ENCODE data around the gene COL23A1.

The COL23A1 gene

DNA sequence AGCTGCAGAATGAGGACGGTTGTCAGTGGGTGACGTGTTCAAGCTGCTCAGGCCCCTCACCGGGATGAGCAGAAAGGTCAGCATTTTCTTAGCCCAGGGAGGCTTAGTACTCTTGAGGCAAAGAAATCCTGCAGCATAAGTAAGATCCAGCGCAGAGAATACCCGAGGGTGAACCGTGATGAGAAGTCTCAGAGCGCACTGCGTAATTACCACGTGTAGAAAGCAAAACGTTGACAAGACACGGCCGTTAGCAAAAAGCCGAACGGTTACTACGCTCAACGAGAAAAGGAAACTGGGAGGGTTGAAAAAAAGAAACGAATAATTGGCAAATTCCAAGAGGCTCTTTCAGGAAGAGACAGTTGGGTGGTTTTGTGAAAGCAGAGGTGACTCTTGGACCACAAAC is 104.0 kb downstream of the COL23A1 start:
- ChIA-PET POLR2A (no interaction called here), CTCF (interaction anchor here (0.8 kb wide), 1 partner anchor 25 kb away, joined by 4 read pairs; no protein-coding TSS in a partner anchor)
- no peaks in the 10 kb centered on the region for H3K36me3 ChIP-seq (ENCODE audit: control insufficient read depth in 2 of 2, insufficient read depth in 1 of 2, low read length in 2 of 2)
- H3K4me3 ChIP-seq (ENCODE audit: low read depth, low read length), result no peak overlapping the region
- TF ChIP-seq ZNF394 (tag by site-specific recombination; IDR thresholded peaks at IDR 0.05; ENCODE audit: borderline replicate concordance) (no peak), GLIS1 (tag by site-specific recombination; IDR thresholded peaks at IDR 0.05) (no peak), ZNF626 (tag by site-specific recombination; IDR thresholded peaks at IDR 0.05) (no peak), ZNF26 (tag by site-specific recombination; IDR thresholded peaks at IDR 0.05) (no peak), ZNF155 (tag by site-specific recombination; IDR thresholded peaks at IDR 0.05) (no peak), PRDM4 (tag by site-specific recombination; IDR thresholded peaks at IDR 0.05) (no peak), ZNF610 (tag by site-specific recombination; IDR thresholded peaks at IDR 0.05; ENCODE audit: borderline replicate concordance) (no peak), BCL11A (tag by site-specific recombination; IDR thresholded peaks at IDR 0.05; ENCODE audit: low read depth) (no peak), RBAK (tag by site-specific recombination; IDR thresholded peaks at IDR 0.05) (no peak), PRDM1 (tag by site-specific recombination; IDR thresholded peaks at IDR 0.05) (no peak)
- TF ChIP-seq, protein P1, sequence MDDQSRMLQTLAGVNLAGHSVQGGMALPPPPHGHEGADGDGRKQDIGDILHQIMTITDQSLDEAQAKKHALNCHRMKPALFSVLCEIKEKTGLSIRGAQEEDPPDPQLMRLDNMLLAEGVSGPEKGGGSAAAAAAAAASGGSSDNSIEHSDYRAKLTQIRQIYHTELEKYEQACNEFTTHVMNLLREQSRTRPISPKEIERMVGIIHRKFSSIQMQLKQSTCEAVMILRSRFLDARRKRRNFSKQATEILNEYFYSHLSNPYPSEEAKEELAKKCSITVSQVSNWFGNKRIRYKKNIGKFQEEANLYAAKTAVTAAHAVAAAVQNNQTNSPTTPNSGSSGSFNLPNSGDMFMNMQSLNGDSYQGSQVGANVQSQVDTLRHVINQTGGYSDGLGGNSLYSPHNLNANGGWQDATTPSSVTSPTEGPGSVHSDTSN (CRISPR knock-in tag; IDR thresholded peaks at IDR 0.05), result no peak
- H3K9me3 ChIP-seq (ENCODE audit: control insufficient read depth, insufficient read depth, low read depth, low read length), result no peaks in the 10 kb centered on the region
- H3K4me1 ChIP-seq (ENCODE audit: control insufficient read depth, insufficient read depth, low read length), result no peaks in the 10 kb centered on the region
- H3K27ac ChIP-seq (ENCODE audit: extremely low read depth, low read depth, low read length), result no peak overlapping the region

- Histone ChIP-seq H3K36me3 (ENCODE audit: control insufficient read depth in 2 of 2, insufficient read depth in 1 of 2, low read length in 2 of 2) (no peaks in the 10 kb centered on the region), H3K27ac (ENCODE audit: extremely low read depth, low read depth, low read length) (no peak overlapping the region), H3K9me3 (ENCODE audit: control insufficient read depth, insufficient read depth, low read depth, low read length) (no peaks in the 10 kb centered on the region), H3K4me1 (ENCODE audit: control insufficient read depth, insufficient read depth, low read length) (no peaks in the 10 kb centered on the region), H3K4me3 (ENCODE audit: low read depth, low read length) (no peak overlapping the region)
- ChIA-PET POLR2A (no interaction called here), CTCF (interaction anchor here (0.6 kb wide), 1 partner anchor 89 kb away, joined by 8 read pairs; no protein-coding TSS in a partner anchor)
- TF ChIP-seq ZNF624 (tag by site-specific recombination; IDR thresholded peaks at IDR 0.05) (no peak), ZNF10 (tag by site-specific recombination; IDR thresholded peaks at IDR 0.05) (no peak)
These were observed 106.6 kb downstream of the COL23A1 start for GRCh38 chr5:178483620-178484019.

DNA sequence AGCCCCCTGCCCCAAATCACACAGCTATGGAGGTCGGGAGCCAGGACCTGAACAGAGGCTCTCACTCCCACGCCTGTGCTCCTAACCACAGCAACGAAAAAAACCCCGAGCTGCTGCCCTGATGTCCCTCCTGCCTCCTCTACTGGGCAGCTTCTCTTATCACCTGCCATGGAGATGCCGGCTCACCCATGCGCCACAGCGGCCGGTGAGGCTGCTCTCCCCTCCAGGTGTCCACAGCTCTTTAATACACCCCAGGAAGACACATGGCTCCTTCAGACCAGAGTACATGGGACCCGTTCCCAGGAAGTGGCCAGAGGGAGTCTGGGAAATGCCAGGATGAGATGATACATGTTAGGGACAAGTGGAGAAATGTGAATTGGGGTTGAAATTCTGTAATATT is 110.9 kb downstream of the COL23A1 start:
- no peak for TF ChIP-seq ZNF138 (tag by site-specific recombination; IDR thresholded peaks at IDR 0.05; ENCODE audit: borderline replicate concordance)
- H3K9me3 ChIP-seq (ENCODE audit: control insufficient read depth, insufficient read depth, low read depth, low read length), result no peaks in the 10 kb centered on the region
- CTCF ChIA-PET, result interaction anchor here (0.7 kb wide), 1 partner anchor 197 kb away, joined by 3 read pairs; no protein-coding TSS in a partner anchor
- POLR2A ChIA-PET, result no interaction called here
- H3K4me1 ChIP-seq (ENCODE audit: control insufficient read depth, insufficient read depth, low read length), result no peaks in the 10 kb centered on the region
- H3K4me3 ChIP-seq (ENCODE audit: low read depth, low read length), result no peak overlapping the region
- no peak overlapping the region for H3K27ac ChIP-seq (ENCODE audit: extremely low read depth, low read depth, low read length)
- no peaks in the 10 kb centered on the region for H3K36me3 ChIP-seq (ENCODE audit: control insufficient read depth in 2 of 2, insufficient read depth in 1 of 2, low read length in 2 of 2)

DNA sequence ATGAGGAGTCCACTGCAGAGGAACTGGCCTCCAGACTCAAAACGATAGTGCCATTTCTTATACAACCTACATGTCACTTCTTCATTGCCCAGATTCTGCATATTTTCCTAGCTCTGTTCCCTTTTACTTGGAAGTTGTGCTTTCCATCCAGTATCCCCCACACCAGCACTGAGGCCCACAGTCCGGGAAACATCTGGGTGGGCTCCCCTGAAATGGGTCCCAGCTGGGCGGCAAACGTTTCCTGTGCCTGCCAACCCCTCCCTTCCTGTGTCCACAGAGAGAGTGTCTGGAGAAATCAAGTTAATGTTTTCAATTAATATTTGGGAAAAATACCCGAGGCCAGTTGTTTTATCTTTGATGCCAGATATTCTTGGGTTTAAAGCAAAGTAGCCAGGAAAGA is 111.8 kb downstream of the COL23A1 start:
- Histone ChIP-seq H3K36me3 (ENCODE audit: control insufficient read depth in 2 of 2, insufficient read depth in 1 of 2, low read length in 2 of 2) (no peaks in the 10 kb centered on the region), H3K27ac (ENCODE audit: extremely low read depth, low read depth, low read length) (no peak overlapping the region), H3K9me3 (ENCODE audit: control insufficient read depth, insufficient read depth, low read depth, low read length) (no peaks in the 10 kb centered on the region), H3K4me1 (ENCODE audit: control insufficient read depth, insufficient read depth, low read length) (no peaks in the 10 kb centered on the region), H3K4me3 (ENCODE audit: low read depth, low read length) (no peak overlapping the region)
- TF ChIP-seq ZBTB8A (tag by site-specific recombination; IDR thresholded peaks at IDR 0.05) (no peak), ZNF175 (tag by site-specific recombination; IDR thresholded peaks at IDR 0.05) (no peak), ZBTB21 (tag by site-specific recombination; IDR thresholded peaks at IDR 0.05) (no peak), ZNF544 (tag by site-specific recombination; IDR thresholded peaks at IDR 0.05) (no peak), ZNF169 (tag by site-specific recombination; IDR thresholded peaks at IDR 0.05) (no peak), ZFP41 (tag by site-specific recombination; IDR thresholded peaks at IDR 0.05; ENCODE audit: borderline replicate concordance) (no peak)
- POLR2A ChIA-PET, result no interaction called here
- CTCF ChIA-PET, result no interaction called here

Measured in HEK293 (cell line).